ENCODE results near the gene WWP2. TPM values are rescaled to one million over a fixed set of nuclear protein-coding genes. Genes with fewer than 3 reads are reported as not detected.
"Not testable (repeated sequence)": the region's sequence is repeated elsewhere in the genome, so short reads cannot be mapped to it uniquely, and the experiment has no call there.

Gene WWP2
- total RNA-seq, 1 experiment from 2014 or later: 22.8 TPM

DNA sequence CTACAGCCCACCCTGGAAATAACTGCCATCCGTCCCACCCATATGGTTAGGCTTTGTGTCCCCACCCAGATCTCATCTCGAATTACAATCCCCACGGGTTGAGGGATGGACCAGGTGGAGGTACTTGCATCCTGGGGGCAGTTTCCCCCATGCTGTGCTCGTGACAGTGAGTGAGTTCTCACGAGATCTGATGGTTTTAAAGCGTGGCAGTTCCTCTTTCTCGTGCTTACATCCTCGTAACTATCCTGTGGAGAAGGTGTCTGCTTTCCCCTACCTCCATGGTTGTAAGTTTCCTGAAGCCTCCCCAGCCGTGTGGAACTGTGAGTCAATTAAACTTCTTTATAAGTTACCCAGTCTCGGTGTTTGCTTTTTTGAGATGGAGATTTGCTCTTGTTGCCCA lies 206.0 kb downstream of the WWP2 start:
- POLR2A ChIA-PET; DNase-seq (ENCODE audit: low read depth, low spot score); H3K27ac ChIP-seq (ENCODE audit: low read length); H3K27me3 ChIP-seq (ENCODE audit: control insufficient read depth, insufficient read depth, low read length); intact Hi-C loops (cut with micrococcal nuclease; ENCODE audit: unreplicated experiment); H3K36me3 ChIP-seq (ENCODE audit: control insufficient read depth, insufficient read depth, low read length); H3K4me3 ChIP-seq (ENCODE audit: low read depth in 2 of 2, low read length in 2 of 2); H3K9me3 ChIP-seq (ENCODE audit: control insufficient read depth, insufficient read depth, low read depth, low read length); BruUV-seq (replicated peaks); ATAC-seq; in situ Hi-C loops (cut with HindIII; ENCODE audit: low pct_unique_long_range_greater_than_20kb, low sequenced_read_pairs); CTCF ChIA-PET; H3K4me1 ChIP-seq (ENCODE audit: control insufficient read depth, insufficient read depth, low read length): not testable (repeated sequence)

DNA sequence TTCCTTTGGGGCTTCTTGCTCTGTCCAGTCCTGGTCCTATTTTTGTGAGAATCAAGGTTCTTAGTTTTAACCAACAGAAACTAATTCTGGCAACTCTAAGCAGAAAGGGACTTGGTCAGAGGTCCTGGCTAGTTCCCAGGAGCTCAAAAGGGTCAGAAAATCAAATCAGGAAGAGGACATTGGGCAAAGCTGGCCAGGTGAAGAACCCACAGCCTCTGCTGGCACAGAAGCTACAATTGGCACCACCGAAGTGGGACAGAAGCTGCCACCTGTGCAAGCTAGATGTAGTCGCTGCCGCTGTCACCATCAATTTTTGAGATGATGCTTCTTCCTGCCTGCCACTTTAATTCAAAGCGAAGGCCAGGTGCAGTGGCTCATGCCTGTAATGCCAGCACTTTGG lies 207.5 kb downstream of the WWP2 start:
- H3K4me3 ChIP-seq (ENCODE audit: low read depth in 2 of 2, low read length in 2 of 2); POLR2A ChIA-PET; intact Hi-C loops (cut with micrococcal nuclease; ENCODE audit: unreplicated experiment); DNase-seq (ENCODE audit: low read depth, low spot score); H3K9me3 ChIP-seq (ENCODE audit: control insufficient read depth, insufficient read depth, low read depth, low read length); H3K36me3 ChIP-seq (ENCODE audit: control insufficient read depth, insufficient read depth, low read length); ATAC-seq; H3K4me1 ChIP-seq (ENCODE audit: control insufficient read depth, insufficient read depth, low read length); CTCF ChIA-PET; in situ Hi-C loops (cut with HindIII; ENCODE audit: low pct_unique_long_range_greater_than_20kb, low sequenced_read_pairs); H3K27me3 ChIP-seq (ENCODE audit: control insufficient read depth, insufficient read depth, low read length); BruUV-seq (replicated peaks); H3K27ac ChIP-seq (ENCODE audit: low read length): not testable (repeated sequence)

DNA sequence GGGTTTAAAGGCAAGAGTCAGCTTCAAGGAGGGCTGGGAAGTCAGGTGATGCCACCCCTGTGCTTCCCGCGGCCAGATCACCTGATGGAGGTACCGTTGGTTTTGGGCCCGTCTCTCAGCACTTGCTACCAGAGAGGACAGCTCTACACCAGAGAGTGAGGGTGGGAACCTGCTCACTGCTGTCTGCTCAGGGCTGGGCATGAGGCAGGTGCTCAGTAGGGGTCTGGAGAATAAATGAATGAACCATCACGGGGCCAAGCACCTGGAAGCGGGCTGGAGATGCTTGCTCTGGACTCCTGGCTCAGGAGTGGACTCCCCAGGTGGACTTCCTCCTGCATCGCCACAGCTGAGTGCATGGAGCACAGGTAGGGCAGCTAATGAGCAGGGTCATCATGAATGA lies 210.0 kb downstream of the WWP2 start:
- POLR2A ChIA-PET; H3K36me3 ChIP-seq (ENCODE audit: control insufficient read depth, insufficient read depth, low read length); H3K4me1 ChIP-seq (ENCODE audit: control insufficient read depth, insufficient read depth, low read length); in situ Hi-C loops (cut with HindIII; ENCODE audit: low pct_unique_long_range_greater_than_20kb, low sequenced_read_pairs); H3K27me3 ChIP-seq (ENCODE audit: control insufficient read depth, insufficient read depth, low read length); ATAC-seq; CTCF ChIA-PET; intact Hi-C loops (cut with micrococcal nuclease; ENCODE audit: unreplicated experiment); H3K9me3 ChIP-seq (ENCODE audit: control insufficient read depth, insufficient read depth, low read depth, low read length); H3K27ac ChIP-seq (ENCODE audit: low read length); H3K4me3 ChIP-seq (ENCODE audit: low read depth in 2 of 2, low read length in 2 of 2); DNase-seq (ENCODE audit: low read depth, low spot score); BruUV-seq (replicated peaks): not testable (repeated sequence)

DNA sequence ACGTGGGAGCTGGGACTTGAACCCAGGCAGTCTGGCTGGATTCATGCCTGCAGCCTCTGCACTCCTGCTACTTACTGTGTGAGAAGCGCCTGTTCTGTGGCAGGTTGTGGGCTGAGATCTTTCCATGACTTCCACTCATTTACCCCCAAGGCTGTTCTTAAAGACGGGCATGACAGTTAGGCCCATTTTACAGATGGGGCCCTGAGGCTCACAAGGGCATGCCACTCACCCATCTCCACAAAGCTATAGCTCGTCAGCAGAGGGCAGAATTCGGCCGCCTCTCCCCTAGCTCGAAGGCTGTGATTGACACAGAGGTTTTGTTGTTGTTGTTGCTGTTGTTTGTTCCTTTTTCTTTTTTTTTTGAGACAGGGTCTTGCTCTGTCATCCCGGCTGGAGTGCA lies 210.8 kb downstream of the WWP2 start:
- CTCF ChIA-PET: interaction anchor here (0.7 kb wide), 1 partner anchor 136 kb away, joined by 10 read pairs; no protein-coding TSS in a partner anchor
- intact Hi-C loops (cut with micrococcal nuclease; ENCODE audit: unreplicated experiment); BruUV-seq (replicated peaks): not testable (repeated sequence)

DNA sequence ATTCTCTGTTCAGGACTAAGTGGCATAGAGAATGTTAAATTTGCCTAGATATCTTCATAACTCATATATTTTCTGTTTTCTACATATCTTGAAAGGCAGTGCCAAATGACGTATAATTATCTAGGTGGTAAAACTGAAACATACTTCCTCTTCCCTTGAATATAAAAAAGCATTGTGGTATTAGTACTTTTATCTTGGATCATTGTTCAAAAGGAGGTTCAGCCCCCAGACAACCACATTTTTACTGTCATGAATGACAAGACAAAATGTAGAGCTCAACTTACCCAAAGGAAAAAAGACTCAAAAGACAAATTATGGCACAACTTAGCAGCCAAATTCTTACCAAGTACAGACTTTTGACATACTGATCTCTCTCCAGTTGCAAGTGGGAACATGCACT lies 223.1 kb downstream of the WWP2 start:
- intact Hi-C loops (cut with micrococcal nuclease; ENCODE audit: unreplicated experiment); BruUV-seq (replicated peaks): not testable (repeated sequence)

More for the DNA sequence above, 210.8 kb downstream of the WWP2 start:
- in situ Hi-C loops (cut with HindIII; ENCODE audit: low pct_unique_long_range_greater_than_20kb, low sequenced_read_pairs); H3K4me3 ChIP-seq (ENCODE audit: low read depth in 2 of 2, low read length in 2 of 2); H3K27ac ChIP-seq (ENCODE audit: low read length); DNase-seq (ENCODE audit: low read depth, low spot score); H3K9me3 ChIP-seq (ENCODE audit: control insufficient read depth, insufficient read depth, low read depth, low read length); ATAC-seq; H3K4me1 ChIP-seq (ENCODE audit: control insufficient read depth, insufficient read depth, low read length); H3K36me3 ChIP-seq (ENCODE audit: control insufficient read depth, insufficient read depth, low read length); POLR2A ChIA-PET; H3K27me3 ChIP-seq (ENCODE audit: control insufficient read depth, insufficient read depth, low read length): not testable (repeated sequence)

More for the DNA sequence above, 223.1 kb downstream of the WWP2 start:
- CTCF ChIA-PET: interaction anchor here (0.6 kb wide), 1 partner anchor 508 kb away, joined by 4 read pairs; no protein-coding TSS in a partner anchor
- POLR2A ChIA-PET; H3K27me3 ChIP-seq (ENCODE audit: control insufficient read depth, insufficient read depth, low read length); in situ Hi-C loops (cut with HindIII; ENCODE audit: low pct_unique_long_range_greater_than_20kb, low sequenced_read_pairs); ATAC-seq; H3K4me3 ChIP-seq (ENCODE audit: low read depth in 2 of 2, low read length in 2 of 2); H3K4me1 ChIP-seq (ENCODE audit: control insufficient read depth, insufficient read depth, low read length); H3K27ac ChIP-seq (ENCODE audit: low read length); DNase-seq (ENCODE audit: low read depth, low spot score); H3K36me3 ChIP-seq (ENCODE audit: control insufficient read depth, insufficient read depth, low read length); H3K9me3 ChIP-seq (ENCODE audit: control insufficient read depth, insufficient read depth, low read depth, low read length): not testable (repeated sequence)

Small RNA genes lying within 50 kb of the gene (microRNA-seq; reads per million reads assigned to microRNA genes)
- 869 reads per million, percentile 79 among the genes with 10 or more reads in this experiment for gene MIR140 (ENCODE audit: unreplicated experiment)

Other genes starting within 250 kb of the WWP2 start
- gene NFAT5, start 196.4 kb upstream of the WWP2 start, total RNA-seq (2021; ENCODE audit: unreplicated experiment): 57.0 TPM
- 147 TPM for gene NQO1, start 35.8 kb upstream of the WWP2 start, total RNA-seq (2021; ENCODE audit: unreplicated experiment)
- gene NOB1, start 7.4 kb upstream of the WWP2 start, total RNA-seq (2021; ENCODE audit: unreplicated experiment): 48.3 TPM
- 0.46 TPM for gene CLEC18A, start 189.0 kb downstream of the WWP2 start, total RNA-seq (2021; ENCODE audit: unreplicated experiment)